ENCODE data around the gene ARFRP1. TPM values are rescaled to one million over a fixed set of nuclear protein-coding genes. Genes with fewer than 3 reads are reported as not detected.

The ARFRP1 gene
- total and polyA plus RNA-seq, 2 of the 13 experiments (the other 11 are each of a cell fraction or from before 2014, with no cell fraction given): 32.0 to 51.1 TPM

DNA sequence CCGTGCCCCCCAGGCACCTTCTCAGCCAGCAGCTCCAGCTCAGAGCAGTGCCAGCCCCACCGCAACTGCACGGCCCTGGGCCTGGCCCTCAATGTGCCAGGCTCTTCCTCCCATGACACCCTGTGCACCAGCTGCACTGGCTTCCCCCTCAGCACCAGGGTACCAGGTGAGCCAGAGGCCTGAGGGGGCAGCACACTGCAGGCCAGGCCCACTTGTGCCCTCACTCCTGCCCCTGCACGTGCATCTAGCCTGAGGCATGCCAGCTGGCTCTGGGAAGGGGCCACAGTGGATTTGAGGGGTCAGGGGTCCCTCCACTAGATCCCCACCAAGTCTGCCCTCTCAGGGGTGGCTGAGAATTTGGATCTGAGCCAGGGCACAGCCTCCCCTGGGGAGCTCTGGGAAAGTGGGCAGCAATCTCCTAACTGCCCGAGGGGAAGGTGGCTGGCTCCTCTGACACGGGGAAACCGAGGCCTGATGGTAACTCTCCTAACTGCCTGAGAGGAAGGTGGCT, 10.4 kb downstream of the ARFRP1 start (continued):
- TF ChIP-seq ZNF383 (CRISPR knock-in tag; IDR thresholded peaks at IDR 0.05; ENCODE audit: borderline replicate concordance) (no peak), ZC3H13 (CRISPR knock-in tag; IDR thresholded peaks at IDR 0.05) (peak; percentile 71; the same call in 1 of the 2 replicates), NFIB (CRISPR knock-in tag; IDR thresholded peaks at IDR 0.05; ENCODE audit: borderline replicate concordance) (no peak), ZNF816 (CRISPR knock-in tag; IDR thresholded peaks at IDR 0.05; ENCODE audit: borderline replicate concordance) (no peak), TCF7L2 (IDR thresholded peaks at IDR 0.05; ENCODE audit: low read depth, low read length) (no peak), ZNF3 (CRISPR knock-in tag; IDR thresholded peaks at IDR 0.05) (no peak), IKZF1 (IDR thresholded peaks at IDR 0.05) (no peak), DPF2 (CRISPR knock-in tag; IDR thresholded peaks at IDR 0.05; ENCODE audit: borderline replicate concordance, low read depth) (no peak), ZNF674 (CRISPR knock-in tag; IDR thresholded peaks at IDR 0.05; ENCODE audit: low read depth) (no peak), ERF (CRISPR knock-in tag; IDR thresholded peaks at IDR 0.05) (peak; percentile 8; the same call in 1 of the 2 replicates), ZNF570 (CRISPR knock-in tag; IDR thresholded peaks at IDR 0.05; ENCODE audit: borderline replicate concordance) (no peak), ZNF44 (CRISPR knock-in tag; IDR thresholded peaks at IDR 0.05) (0 out of 2 replicates have a peak, but pooled peaks have one; percentile 45)
- TF ChIP-seq, protein P1, sequence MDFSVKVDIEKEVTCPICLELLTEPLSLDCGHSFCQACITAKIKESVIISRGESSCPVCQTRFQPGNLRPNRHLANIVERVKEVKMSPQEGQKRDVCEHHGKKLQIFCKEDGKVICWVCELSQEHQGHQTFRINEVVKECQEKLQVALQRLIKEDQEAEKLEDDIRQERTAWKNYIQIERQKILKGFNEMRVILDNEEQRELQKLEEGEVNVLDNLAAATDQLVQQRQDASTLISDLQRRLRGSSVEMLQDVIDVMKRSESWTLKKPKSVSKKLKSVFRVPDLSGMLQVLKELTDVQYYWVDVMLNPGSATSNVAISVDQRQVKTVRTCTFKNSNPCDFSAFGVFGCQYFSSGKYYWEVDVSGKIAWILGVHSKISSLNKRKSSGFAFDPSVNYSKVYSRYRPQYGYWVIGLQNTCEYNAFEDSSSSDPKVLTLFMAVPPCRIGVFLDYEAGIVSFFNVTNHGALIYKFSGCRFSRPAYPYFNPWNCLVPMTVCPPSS (IDR thresholded peaks at IDR 0.05): no peak
- TF ChIP-seq, protein P2, sequence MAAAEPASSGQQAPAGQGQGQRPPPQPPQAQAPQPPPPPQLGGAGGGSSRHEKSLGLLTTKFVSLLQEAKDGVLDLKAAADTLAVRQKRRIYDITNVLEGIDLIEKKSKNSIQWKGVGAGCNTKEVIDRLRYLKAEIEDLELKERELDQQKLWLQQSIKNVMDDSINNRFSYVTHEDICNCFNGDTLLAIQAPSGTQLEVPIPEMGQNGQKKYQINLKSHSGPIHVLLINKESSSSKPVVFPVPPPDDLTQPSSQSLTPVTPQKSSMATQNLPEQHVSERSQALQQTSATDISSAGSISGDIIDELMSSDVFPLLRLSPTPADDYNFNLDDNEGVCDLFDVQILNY (CRISPR knock-in tag; conservative IDR thresholded peaks at IDR 0.05): 0 out of 2 replicates have a peak, but pooled peaks have one; percentile 9
- TF ChIP-seq, protein P3, sequence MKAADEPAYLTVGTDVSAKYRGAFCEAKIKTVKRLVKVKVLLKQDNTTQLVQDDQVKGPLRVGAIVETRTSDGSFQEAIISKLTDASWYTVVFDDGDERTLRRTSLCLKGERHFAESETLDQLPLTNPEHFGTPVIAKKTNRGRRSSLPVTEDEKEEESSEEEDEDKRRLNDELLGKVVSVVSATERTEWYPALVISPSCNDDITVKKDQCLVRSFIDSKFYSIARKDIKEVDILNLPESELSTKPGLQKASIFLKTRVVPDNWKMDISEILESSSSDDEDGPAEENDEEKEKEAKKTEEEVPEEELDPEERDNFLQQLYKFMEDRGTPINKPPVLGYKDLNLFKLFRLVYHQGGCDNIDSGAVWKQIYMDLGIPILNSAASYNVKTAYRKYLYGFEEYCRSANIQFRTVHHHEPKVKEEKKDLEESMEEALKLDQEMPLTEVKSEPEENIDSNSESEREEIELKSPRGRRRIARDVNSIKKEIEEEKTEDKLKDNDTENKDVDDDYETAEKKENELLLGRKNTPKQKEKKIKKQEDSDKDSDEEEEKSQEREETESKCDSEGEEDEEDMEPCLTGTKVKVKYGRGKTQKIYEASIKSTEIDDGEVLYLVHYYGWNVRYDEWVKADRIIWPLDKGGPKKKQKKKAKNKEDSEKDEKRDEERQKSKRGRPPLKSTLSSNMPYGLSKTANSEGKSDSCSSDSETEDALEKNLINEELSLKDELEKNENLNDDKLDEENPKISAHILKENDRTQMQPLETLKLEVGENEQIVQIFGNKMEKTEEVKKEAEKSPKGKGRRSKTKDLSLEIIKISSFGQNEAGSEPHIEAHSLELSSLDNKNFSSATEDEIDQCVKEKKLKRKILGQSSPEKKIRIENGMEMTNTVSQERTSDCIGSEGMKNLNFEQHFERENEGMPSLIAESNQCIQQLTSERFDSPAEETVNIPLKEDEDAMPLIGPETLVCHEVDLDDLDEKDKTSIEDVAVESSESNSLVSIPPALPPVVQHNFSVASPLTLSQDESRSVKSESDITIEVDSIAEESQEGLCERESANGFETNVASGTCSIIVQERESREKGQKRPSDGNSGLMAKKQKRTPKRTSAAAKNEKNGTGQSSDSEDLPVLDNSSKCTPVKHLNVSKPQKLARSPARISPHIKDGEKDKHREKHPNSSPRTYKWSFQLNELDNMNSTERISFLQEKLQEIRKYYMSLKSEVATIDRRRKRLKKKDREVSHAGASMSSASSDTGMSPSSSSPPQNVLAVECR (CRISPR knock-in tag; IDR thresholded peaks at IDR 0.05; ENCODE audit: borderline replicate concordance): 0 out of 2 replicates have a peak, but pooled peaks have one; percentile 41
- TF ChIP-seq, protein P4, sequence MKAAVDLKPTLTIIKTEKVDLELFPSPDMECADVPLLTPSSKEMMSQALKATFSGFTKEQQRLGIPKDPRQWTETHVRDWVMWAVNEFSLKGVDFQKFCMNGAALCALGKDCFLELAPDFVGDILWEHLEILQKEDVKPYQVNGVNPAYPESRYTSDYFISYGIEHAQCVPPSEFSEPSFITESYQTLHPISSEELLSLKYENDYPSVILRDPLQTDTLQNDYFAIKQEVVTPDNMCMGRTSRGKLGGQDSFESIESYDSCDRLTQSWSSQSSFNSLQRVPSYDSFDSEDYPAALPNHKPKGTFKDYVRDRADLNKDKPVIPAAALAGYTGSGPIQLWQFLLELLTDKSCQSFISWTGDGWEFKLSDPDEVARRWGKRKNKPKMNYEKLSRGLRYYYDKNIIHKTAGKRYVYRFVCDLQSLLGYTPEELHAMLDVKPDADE (CRISPR knock-in tag; IDR thresholded peaks at IDR 0.05): no peak
- TF ChIP-seq, protein P5, sequence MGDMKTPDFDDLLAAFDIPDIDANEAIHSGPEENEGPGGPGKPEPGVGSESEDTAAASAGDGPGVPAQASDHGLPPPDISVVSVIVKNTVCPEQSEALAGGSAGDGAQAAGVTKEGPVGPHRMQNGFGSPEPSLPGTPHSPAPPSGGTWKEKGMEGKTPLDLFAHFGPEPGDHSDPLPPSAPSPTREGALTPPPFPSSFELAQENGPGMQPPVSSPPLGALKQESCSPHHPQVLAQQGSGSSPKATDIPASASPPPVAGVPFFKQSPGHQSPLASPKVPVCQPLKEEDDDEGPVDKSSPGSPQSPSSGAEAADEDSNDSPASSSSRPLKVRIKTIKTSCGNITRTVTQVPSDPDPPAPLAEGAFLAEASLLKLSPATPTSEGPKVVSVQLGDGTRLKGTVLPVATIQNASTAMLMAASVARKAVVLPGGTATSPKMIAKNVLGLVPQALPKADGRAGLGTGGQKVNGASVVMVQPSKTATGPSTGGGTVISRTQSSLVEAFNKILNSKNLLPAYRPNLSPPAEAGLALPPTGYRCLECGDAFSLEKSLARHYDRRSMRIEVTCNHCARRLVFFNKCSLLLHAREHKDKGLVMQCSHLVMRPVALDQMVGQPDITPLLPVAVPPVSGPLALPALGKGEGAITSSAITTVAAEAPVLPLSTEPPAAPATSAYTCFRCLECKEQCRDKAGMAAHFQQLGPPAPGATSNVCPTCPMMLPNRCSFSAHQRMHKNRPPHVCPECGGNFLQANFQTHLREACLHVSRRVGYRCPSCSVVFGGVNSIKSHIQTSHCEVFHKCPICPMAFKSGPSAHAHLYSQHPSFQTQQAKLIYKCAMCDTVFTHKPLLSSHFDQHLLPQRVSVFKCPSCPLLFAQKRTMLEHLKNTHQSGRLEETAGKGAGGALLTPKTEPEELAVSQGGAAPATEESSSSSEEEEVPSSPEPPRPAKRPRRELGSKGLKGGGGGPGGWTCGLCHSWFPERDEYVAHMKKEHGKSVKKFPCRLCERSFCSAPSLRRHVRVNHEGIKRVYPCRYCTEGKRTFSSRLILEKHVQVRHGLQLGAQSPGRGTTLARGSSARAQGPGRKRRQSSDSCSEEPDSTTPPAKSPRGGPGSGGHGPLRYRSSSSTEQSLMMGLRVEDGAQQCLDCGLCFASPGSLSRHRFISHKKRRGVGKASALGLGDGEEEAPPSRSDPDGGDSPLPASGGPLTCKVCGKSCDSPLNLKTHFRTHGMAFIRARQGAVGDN (CRISPR knock-in tag; IDR thresholded peaks at IDR 0.05): peak; percentile 52
